Measurements from ENCODE around the gene NLRP3. TPM values are rescaled to one million over a fixed set of nuclear protein-coding genes. Genes with fewer than 3 reads are reported as not detected.
A peak's percentile ranks its signal among the peaks of the same experiment; 100 is the strongest.

The NLRP3 gene
- polyA plus RNA-seq, 6 donors from 2014 or later, result 0.09 to 0.17 (median 0.11) TPM; not detected in 3

DNA sequence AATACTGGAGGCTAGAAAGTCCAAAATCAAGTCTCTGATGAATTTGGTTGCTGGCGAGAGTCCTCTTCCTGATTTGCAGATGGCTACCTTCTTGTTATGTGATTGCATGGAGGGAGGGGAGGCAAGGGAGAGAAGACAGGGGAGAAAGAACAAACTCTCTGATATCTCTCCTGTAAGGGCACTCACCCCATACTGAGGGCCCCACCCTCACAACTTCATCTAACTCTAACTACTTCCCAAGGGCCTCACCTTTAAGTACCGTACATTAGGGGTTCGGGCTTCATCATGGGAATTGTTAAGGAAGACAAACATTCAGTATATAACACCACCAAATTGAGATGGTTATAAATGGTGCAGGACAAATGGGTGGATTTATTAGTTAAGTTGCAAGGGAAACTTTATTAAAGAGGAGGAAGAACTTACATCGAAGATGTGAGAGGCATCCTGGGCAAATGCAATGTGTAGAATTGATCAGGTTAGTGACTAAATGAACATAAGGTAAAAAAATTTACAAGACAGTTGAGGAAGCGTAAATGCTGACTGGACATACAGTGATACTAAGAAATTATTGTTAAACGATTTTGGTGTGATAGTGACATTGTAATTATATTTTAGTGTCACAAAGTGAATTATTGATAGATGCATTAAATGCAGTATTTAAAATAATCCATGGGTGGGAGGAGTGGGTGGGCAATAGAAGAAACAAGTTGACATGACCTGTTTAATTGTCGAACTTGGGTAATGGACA lies 31.4 kb downstream of the NLRP3 start:
- no peak for ATAC-seq (ENCODE audit: low read depth in 2 of 2)
- DNase-seq, result no peak
- Mint-ChIP-seq H3K27me3 (no peaks in the 10 kb centered on the region), H3K9me3 (peaks cover 0 to 2% (median 0%) of the 10 kb centered on the region in 7 donors), H3K4me3 (peak overlapping the region in 5 of 8 donors; percentile 54 to 86 (median 73)), H3K36me3 (peaks cover 0 to 14% of the 10 kb centered on the region in 2 donors), H3K27ac (peak overlapping the region in 1 of 6 donors; percentile 82), H3K4me1 (peaks cover 0 to 8% (median 2%) of the 10 kb centered on the region in 3 donors)

GRCh38 chr1:247448107-247448791 lies 32.3 kb downstream of the NLRP3 start:
- peaks cover 0 to 14% of the 10 kb centered on the region in 2 donors for H3K36me3 Mint-ChIP-seq
- peak; percentile 7 for DNase-seq

DNA sequence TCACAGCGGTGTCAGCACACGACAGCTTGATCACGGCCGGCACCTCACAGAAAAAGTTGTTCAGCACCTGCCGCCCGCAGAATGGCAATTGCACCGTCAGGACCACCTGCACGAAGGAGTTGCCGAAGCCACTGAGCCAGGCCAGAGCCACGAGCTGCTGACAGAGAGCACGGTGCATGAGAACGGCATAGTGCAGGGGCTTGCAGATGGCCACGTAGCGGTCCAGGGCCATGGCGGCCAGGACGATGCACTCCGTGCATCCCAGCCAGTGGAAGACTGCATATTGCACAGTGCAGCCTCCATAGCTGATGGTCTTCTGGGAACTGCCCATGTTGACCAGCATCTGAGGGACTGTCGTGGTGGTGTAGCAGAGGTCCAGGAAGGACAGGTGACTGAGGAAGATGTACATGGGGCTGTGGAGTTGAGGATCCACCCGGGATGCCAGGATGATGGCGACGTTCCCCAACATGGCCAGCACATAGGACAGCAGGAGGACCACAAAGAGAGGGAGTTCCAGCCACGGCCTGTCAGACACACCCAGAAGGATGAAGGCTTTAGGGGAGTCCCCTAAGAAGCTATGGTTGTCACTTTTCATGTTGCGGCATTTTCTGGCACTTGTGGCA lies 35.5 kb downstream of the NLRP3 start:
- H3K27ac Mint-ChIP-seq, result no peak overlapping the region
- DNase-seq (no peak), ATAC-seq (ENCODE audit: low read depth in 2 of 2) (no peak)

More at GRCh38 chr1:247448107-247448791, 32.3 kb downstream of the NLRP3 start:
- Mint-ChIP-seq H3K27ac (peak overlapping the region in 2 of 6 donors; percentile 35 to 82), H3K4me1 (peaks cover 0 to 8% (median 2%) of the 10 kb centered on the region in 3 donors), H3K4me3 (peak overlapping the region in 7 of 8 donors; percentile 54 to 86 (median 73)), H3K27me3 (peaks cover 0 to 2% (median 0%) of the 10 kb centered on the region in 3 donors), H3K9me3 (peaks cover 0 to 2% (median 0%) of the 10 kb centered on the region in 7 donors)
- peak; percentile 69 to 83 for ATAC-seq (ENCODE audit: low read depth in 2 of 2)

GRCh38 chr1:247452447-247453039 lies 36.6 kb downstream of the NLRP3 start:
- Mint-ChIP-seq H3K27me3 (peaks cover 4 to 31% (median 22%) of the 10 kb centered on the region in 3 donors), H3K27ac (no peak overlapping the region), H3K4me1 (peaks cover 0 to 4% (median 2%) of the 10 kb centered on the region in 3 donors), H3K4me3 (no peak overlapping the region), H3K9me3 (no peaks in the 10 kb centered on the region), H3K36me3 (no peaks in the 10 kb centered on the region)
- no peak for DNase-seq
- ATAC-seq (ENCODE audit: low read depth in 2 of 2), result no peak

More for the DNA sequence above, 35.5 kb downstream of the NLRP3 start:
- Mint-ChIP-seq H3K27me3 (peaks cover 0 to 21% (median 12%) of the 10 kb centered on the region in 3 donors), H3K9me3 (peaks cover 0 to 2% (median 0%) of the 10 kb centered on the region in 7 donors), H3K4me1 (peaks cover 0 to 5% (median 2%) of the 10 kb centered on the region in 3 donors), H3K36me3 (peaks cover 0 to 3% of the 10 kb centered on the region in 2 donors), H3K4me3 (no peak overlapping the region)

DNA sequence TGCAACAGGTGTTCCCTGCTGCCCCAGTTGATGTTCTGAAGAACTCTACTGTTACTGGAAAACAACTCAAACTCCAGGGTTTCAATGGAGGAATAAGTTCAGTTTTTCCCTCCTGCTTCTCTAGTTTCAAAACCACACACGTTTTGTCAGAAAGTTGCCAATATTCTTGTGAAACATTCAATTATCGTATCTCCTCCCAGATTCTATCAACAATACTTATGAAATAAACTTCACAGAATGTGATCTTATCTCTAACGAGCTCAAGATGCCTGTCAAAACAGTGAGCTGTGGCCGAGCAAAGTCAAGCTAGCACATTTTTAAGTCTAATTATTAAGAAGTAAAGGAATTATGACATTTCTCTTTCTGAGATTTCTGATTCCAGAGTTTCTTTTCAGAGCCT lies 37.3 kb downstream of the NLRP3 start:
- Mint-ChIP-seq H3K36me3 (no peaks in the 10 kb centered on the region), H3K4me3 (no peak overlapping the region), H3K27ac (no peak overlapping the region), H3K4me1 (peaks cover 0 to 4% (median 0%) of the 10 kb centered on the region in 3 donors), H3K27me3 (peaks cover 8 to 38% (median 28%) of the 10 kb centered on the region in 3 donors), H3K9me3 (no peaks in the 10 kb centered on the region)
- DNase-seq (no peak), ATAC-seq (ENCODE audit: low read depth in 2 of 2) (no peak)

DNA sequence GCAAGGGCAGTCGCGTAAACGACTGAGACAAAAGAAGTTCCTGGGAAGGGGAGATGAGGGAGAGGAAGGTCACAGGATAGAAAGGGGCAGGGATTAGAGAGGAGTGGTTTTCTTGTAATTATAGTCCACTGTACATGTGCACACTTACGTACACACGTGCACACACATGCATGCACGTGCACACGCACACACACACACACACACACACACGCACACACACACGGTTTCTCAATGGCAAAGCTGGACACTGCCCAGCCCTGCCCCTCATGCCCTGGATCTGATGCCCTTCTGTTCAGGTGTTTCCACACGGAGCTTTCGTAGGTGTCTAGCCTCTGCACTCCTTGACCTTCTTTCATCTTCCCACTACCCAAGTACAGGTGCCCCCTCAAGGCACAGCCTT lies 38.0 kb downstream of the NLRP3 start:
- Mint-ChIP-seq H3K27me3 (peaks cover 14 to 45% (median 34%) of the 10 kb centered on the region in 3 donors), H3K4me3 (no peak overlapping the region), H3K27ac (peak overlapping the region in 2 of 6 donors; percentile 38 to 59), H3K9me3 (no peaks in the 10 kb centered on the region), H3K4me1 (peaks cover 0 to 8% (median 0%) of the 10 kb centered on the region in 3 donors), H3K36me3 (no peaks in the 10 kb centered on the region)
- no peak for ATAC-seq (ENCODE audit: low read depth in 2 of 2)
- no peak for DNase-seq

- no peak for ATAC-seq (ENCODE audit: low read depth in 2 of 2)
- H3K4me1 Mint-ChIP-seq, result peaks cover 0 to 6% (median 0%) of the 10 kb centered on the region in 3 donors
- H3K27ac Mint-ChIP-seq, result no peak overlapping the region
- H3K36me3 Mint-ChIP-seq, result no peaks in the 10 kb centered on the region
- no peaks in the 10 kb centered on the region for H3K9me3 Mint-ChIP-seq
- no peak for DNase-seq
- peak overlapping the region in 1 of 8 donors; percentile 47 for H3K4me3 Mint-ChIP-seq
- peaks cover 14 to 45% (median 34%) of the 10 kb centered on the region in 3 donors for H3K27me3 Mint-ChIP-seq
Observed at GRCh38 chr1:247456021-247456420, 40.0 kb downstream of the NLRP3 start.

- Mint-ChIP-seq H3K4me1 (peaks cover 0 to 4% (median 0%) of the 10 kb centered on the region in 3 donors), H3K9me3 (no peaks in the 10 kb centered on the region), H3K27ac (peak overlapping the region in 3 of 6 donors; percentile 22 to 89 (median 60)), H3K27me3 (peaks cover 14 to 45% (median 34%) of the 10 kb centered on the region in 3 donors), H3K36me3 (no peaks in the 10 kb centered on the region), H3K4me3 (peak overlapping the region in 1 of 8 donors; percentile 16)
- DNase-seq (no peak), ATAC-seq (ENCODE audit: low read depth in 2 of 2) (no peak)
Observed at GRCh38 chr1:247456914-247457639, 41.1 kb downstream of the NLRP3 start.

DNA sequence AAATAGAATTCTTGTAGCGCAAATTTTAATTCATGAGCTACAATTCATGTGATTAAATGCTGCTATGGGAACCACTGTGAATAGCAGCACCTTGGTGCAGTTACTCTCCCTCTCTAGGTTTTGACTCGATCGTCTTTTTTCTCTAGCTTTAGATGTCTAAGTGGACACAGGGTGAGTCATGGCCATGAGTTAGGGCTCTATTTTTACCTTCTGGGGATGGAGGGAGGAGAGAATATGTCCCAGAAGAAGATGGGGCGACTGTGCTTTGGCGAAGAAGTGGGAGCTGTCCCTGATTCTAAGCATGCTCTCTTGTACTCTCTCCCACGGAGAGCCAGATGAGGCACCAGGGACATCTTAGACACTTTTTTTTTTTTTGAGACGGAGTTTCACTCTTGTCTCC lies 43.5 kb downstream of the NLRP3 start:
- ATAC-seq (ENCODE audit: low read depth in 2 of 2) (no peak), DNase-seq (no peak)
- peaks cover 0 to 4% (median 0%) of the 10 kb centered on the region in 3 donors for H3K4me1 Mint-ChIP-seq
- peaks cover 14 to 41% (median 30%) of the 10 kb centered on the region in 3 donors for H3K27me3 Mint-ChIP-seq
- H3K36me3 Mint-ChIP-seq, result no peaks in the 10 kb centered on the region
- H3K27ac Mint-ChIP-seq, result no peak overlapping the region
- H3K9me3 Mint-ChIP-seq, result peaks cover 0 to 12% (median 4%) of the 10 kb centered on the region in 7 donors
- no peak overlapping the region for H3K4me3 Mint-ChIP-seq

DNA sequence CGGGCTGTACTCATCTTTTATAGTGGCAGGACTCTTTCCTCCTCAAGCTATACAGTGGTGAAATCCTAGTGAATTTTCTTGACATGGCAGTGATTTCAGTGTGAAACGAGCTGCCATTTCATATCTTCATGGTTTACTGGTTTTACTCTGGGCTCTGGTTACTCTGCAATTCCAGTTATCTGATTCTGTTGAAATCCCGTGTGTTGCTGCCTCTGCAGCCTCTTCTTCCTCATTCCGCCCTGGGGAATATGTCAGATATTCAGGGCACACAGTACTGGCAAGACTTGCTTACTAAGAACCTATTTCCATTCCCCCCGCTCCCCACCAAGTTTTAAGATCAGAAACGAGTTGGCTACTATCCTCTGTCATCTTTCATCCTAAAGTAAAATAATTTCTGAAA lies 49.8 kb downstream of the NLRP3 start:
- no peak for DNase-seq
- no peaks in the 10 kb centered on the region for H3K36me3 Mint-ChIP-seq
- H3K27ac Mint-ChIP-seq, result no peak overlapping the region
- H3K4me3 Mint-ChIP-seq, result no peak overlapping the region
- ATAC-seq (ENCODE audit: low read depth in 2 of 2), result no peak
- peaks cover 0 to 12% (median 4%) of the 10 kb centered on the region in 7 donors for H3K9me3 Mint-ChIP-seq
- peaks cover 0 to 2% (median 0%) of the 10 kb centered on the region in 3 donors for H3K4me1 Mint-ChIP-seq
- H3K27me3 Mint-ChIP-seq, result peaks cover 0 to 12% (median 0%) of the 10 kb centered on the region in 3 donors

DNA sequence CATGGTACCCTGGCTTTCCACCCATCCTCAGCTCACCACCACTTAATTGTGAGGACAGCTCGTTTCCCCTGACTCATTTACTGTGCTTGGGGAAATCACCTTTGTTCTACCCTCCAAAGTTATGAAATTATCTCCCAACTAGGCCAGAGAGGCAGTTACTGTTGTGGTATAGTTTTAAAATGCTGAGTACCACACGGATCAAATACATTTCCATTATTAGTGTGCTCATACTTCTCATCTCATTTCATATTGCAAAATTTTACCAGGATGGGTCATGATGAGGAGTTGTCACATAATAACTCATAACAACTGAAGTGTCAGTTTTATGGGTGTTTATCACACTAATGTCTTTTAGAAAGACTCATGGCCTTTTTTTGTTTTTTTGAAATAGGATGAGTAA lies 51.2 kb downstream of the NLRP3 start:
- H3K27ac Mint-ChIP-seq, result no peak overlapping the region
- ATAC-seq (ENCODE audit: low read depth in 2 of 2), result no peak
- peaks cover 0 to 4% (median 0%) of the 10 kb centered on the region in 3 donors for H3K4me1 Mint-ChIP-seq
- peaks cover 0 to 11% (median 4%) of the 10 kb centered on the region in 7 donors for H3K9me3 Mint-ChIP-seq
- DNase-seq, result no peak
- no peak overlapping the region for H3K4me3 Mint-ChIP-seq
- peaks cover 0 to 12% (median 0%) of the 10 kb centered on the region in 3 donors for H3K27me3 Mint-ChIP-seq
- no peaks in the 10 kb centered on the region for H3K36me3 Mint-ChIP-seq

- no peak for DNase-seq
- ATAC-seq (ENCODE audit: low read depth in 2 of 2), result no peak
- Mint-ChIP-seq H3K36me3 (no peaks in the 10 kb centered on the region), H3K27me3 (peaks cover 0 to 3% (median 0%) of the 10 kb centered on the region in 3 donors), H3K4me3 (no peak overlapping the region), H3K27ac (peak overlapping the region in 1 of 6 donors; percentile 45), H3K4me1 (peaks cover 0 to 4% (median 0%) of the 10 kb centered on the region in 3 donors), H3K9me3 (peaks cover 0 to 4% (median 0%) of the 10 kb centered on the region in 7 donors)
Observed at GRCh38 chr1:247468481-247469140, 52.6 kb downstream of the NLRP3 start.
